ENCODE measurements around the gene TPD52L2.

The TPD52L2 gene

GRCh38 chr20:63930971-63931553 is 66.0 kb downstream of the TPD52L2 start:
- no peak for DNase-seq

GRCh38 chr20:63931735-63932134 is 66.7 kb downstream of the TPD52L2 start:
- DNase-seq, result no peak

- DNase-seq, result no peak
Measured at GRCh38 chr20:63932606-63933160, 67.6 kb downstream of the TPD52L2 start.

DNA sequence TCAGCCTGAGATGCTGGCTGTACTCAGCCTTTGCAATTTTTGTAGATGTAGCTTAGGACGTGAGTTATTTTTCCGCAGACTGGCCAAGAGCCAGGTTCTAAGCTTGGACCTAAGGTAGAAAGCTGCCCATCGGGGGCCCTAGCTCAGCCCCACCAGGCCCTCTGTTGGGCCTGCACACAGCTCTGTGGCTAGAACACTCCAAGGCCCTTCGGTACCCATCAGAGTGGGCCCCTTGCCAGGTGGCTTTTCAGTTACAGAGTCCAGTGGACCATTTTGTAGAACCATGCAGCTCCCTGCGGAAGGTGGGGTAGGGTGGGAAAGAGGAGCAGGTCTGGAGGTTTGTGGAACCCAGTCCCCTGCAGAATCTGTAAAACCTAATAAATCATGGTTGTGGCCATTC is 68.6 kb downstream of the TPD52L2 start:
- DNase-seq, result no peak

GRCh38 chr20:63934271-63935068 is 69.4 kb downstream of the TPD52L2 start:
- DNase-seq, result no peak

DNA sequence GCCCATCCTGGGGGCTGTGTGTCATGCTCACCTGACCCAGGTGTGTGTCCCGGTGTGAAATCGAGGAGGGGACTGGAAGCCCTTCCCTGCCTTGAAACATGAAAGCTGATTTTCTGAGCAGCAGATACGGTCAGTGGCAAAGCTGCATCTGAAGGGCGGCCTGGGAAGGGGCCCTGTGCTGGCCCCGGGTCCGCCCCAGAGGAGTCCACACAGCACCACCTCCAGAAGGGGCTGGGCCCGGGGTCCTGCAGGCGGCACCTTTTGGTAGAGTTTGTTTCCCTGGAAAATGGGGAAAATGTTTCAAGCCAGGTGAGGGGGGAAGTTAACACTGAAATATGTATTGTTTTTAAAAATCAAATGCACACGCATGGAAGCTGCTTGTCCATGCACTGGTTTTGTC is 70.4 kb downstream of the TPD52L2 start:
- DNase-seq, result no peak

GRCh38 chr20:63937596-63937995 is 72.5 kb downstream of the TPD52L2 start:
- no peak for DNase-seq

- DNase-seq, result no peak
Measured at GRCh38 chr20:63939061-63939935, 74.2 kb downstream of the TPD52L2 start.

DNA sequence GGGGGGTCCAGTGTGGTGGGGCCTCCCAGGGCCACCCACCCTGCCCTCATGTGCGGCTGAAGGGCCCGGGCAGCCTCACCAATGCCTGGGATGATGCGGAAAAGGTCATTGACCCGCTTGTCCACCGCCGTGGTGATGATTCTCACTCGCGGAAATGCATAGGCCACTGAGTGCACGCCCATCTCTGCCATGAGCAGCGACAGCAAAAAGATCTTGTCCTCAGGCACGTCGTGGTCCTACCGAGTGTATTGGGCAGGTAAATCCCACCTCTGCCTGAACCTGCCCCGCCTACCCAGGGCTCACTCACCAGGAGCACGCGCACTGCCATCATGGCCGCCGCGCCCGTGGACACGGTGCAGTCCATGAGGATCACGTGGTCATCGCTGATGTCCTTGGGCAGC is 75.0 kb downstream of the TPD52L2 start:
- DNase-seq, result no peak

- no peak for DNase-seq
Measured at GRCh38 chr20:63940472-63941266, 75.6 kb downstream of the TPD52L2 start.

Data from amygdala (tissue), 56 donors.